ENCODE results near the gene KANTR.
"Not testable (repeated sequence)": the region's sequence is repeated elsewhere in the genome, so short reads cannot be mapped to it uniquely, and the experiment has no call there.

KANTR gene

GRCh38 chrX:53133400-53133799, 39.5 kb downstream of the KANTR start:
- DNase-seq: no peak

- DNase-seq: no peak
Measured at GRCh38 chrX:53135581-53135980, 41.6 kb downstream of the KANTR start.

- no peak for DNase-seq
Measured at GRCh38 chrX:53153581-53153980, 59.6 kb downstream of the KANTR start.

DNA sequence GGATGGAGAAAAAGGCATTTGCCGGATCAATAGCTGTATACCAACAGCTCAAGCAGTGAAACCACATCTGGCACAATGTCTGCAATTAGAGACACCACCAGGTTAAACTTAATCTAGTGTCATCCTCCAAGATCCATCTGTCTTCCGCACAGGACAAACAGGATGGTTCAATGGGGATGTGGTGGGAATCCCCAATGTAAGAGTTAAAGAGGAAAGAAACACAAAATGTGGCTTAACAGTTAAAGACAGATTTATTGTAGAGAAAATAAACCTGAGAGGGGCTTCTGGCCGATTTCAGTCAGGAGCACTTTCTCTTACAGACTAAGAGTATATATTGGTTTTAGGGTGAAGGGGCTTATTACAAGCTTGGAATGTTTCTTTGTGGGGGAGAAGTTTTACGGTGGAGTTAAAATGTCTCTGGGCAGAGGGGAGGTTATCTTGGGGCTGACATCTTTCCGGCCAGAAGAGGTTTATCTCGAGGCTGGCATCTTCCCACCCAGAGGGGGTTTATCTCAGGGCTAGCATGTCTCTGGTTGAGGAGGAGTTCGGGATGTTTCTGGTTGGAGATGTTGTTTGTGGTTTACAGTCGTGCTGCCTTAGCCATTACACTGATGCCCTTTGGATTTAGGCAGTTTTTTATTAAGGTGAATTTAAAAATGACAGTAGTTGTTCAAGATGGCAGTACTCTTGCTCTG, 61.7 kb downstream of the KANTR start:
- DNase-seq: no peak

DNA sequence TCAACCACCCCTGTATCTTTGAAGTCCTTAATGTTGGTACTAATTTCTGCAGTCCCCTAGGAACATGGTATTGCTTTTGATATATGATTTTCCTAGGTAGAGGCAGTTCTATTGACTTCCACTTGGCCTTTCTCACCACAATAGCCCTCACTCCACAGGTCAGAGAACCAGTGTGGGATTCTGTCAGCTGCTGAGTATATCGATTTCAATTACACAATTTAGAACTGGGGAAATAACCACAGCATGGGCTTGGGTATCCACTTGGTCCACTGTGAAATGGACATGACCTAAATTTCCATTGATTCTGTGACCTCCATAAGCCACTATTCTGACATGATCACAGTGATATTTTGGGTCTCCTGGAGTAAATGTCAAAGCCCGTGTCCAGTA, 62.3 kb downstream of the KANTR start:
- no peak for DNase-seq

DNA sequence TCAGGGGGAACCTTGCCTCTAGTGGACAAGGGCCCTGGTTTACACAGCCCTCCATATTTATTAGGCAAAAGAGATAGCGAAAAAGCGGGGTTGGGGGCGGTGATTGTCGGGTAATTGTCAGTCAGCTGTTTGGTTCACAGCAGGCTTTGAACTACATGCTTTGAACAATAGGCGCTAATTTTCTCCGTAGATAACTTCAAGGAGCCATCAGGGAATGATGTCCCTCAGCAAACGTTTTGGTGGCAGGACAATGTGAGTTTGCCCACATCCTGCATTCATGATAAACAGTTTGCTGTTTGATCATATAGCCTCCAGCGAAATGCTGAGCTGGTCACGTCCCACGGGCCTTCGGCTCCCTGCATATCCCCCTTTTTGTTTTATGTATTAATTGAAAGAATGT, 65.2 kb downstream of the KANTR start:
- no peak for DNase-seq

DNA sequence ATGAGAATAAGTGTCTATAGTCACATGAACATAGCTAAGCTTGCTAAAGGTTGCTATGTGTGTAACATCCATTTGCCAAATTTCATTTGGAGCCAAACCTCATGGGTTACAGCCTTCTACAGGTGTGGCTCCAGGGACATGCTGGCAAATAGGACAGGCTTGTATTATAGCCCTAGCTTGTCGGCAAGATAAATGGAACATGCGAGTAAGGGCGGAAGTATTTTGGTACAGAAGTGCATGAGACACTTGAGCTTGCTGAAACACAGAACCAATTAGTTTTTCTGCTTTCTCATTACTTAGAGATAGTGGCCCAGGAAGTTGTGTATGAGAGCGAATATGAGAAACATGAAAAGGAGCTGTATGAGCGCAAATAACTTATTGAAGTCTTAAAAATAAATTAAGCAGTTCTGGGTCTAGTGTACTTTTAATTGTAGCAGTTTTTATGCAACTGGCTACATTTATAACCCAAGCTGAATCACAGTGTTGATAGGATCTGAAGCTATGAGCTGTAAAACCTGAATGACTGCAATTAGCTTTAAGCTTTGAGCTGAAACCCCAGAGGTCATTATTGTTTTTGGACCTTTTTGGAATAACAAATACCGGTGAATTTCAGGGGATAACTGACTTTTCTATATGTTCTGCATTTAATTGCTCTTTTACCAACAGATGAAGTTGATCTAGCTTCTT, 66.5 kb downstream of the KANTR start:
- DNase-seq: no peak

DNA sequence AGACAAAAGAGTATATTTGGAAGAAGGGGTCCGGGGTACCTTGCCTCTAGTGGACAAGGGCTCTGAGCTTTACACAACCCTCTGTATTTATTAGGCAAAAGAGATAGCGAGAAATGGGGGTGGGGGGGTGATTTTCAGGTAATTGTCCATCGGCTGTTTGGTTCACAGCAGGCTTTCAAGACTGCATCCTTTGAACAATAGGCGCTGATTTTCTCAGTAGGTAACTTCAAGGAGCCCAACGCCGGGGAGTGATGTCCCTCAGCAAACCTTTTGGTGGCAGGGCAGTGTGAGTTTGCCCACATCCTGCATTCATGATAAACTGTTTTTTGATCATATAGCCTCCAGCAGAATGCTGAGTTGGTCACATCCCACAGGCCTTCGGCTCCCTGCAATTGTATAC, 69.5 kb downstream of the KANTR start:
- DNase-seq: no peak

DNA sequence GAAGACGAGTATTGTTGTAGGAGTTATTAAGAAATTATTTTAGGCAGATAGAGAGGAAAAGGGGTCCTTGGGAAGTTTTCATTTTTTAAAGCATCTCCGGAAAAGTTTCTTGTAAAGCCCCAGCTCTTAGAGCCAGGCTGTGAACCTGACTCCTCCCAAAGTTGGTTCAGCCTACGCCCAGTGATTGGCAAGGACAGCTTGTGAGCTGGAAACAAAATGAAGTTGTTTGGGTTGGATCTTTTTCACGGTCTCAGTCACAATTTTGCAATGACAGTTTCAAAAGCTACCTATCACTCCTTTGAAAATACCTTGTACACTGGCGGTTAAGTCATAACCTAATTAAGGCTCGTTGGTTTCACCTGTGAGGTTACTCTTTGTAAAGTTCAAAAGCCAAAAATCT, 70.6 kb downstream of the KANTR start:
- not testable (repeated sequence) for DNase-seq

DNA sequence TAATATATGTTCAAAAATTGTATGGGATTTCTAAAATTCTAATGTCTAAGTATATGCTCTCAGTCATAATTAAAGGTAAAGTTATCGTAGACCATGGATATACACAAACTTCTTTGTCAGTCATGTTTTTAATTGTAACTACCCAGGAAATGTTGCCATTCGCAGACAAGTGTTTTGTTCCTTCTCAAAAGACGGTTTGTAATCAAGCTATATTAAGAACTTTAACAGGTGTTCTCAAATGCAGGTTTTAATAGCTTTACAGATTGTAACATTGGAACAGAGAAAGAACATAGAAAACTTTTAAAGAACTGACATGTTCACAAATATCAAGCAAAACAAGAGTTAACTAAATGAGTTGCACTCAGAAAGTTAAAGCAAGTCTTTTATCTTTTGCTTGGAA, 72.2 kb downstream of the KANTR start:
- no peak for DNase-seq

DNA sequence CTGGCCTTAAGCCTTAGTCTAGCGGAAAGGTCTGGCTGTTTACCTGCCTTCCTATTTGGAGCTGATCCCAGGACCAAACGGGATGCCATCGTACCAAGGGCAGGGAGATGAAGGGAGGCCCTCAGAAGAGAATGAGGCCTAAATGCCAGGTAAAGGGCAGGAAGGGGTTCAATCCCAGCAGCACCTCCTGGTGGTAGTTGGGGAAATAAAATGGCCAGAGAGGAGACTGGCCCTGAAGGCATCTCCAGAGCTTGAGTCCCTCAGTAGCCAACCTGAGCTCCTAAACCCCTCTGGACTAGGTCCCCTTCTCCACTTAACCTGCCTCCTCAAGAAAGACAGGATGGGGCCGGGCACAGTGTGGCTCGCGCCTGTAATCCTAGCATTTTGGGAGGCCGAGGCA, 77.4 kb downstream of the KANTR start:
- no peak for DNase-seq
